Stomach (tissue), 9 donors: ENCODE data around the gene AMHR2. TPM values are rescaled to one million over a fixed set of nuclear protein-coding genes. Genes with fewer than 3 reads are reported as not detected.

ENCODE experiments used
- DNase-seq, 2 donors: peaks; one replicate each; pipeline versions ENCODE4 v3.0.0 to v3.0.0-alpha.2; 2013 to 2019
- H3K27ac ChIP-seq, 5 donors: fragments of 200-600 bp in 4 of 5; sonication (generic) in 4 of 5; one replicate each; pipeline ENCODE4 v1.5.1; 2013 to 2019; ENCODE audit warnings: mild to moderate bottlenecking in 1 of 5, moderate library complexity in 1 of 5
- H3K27me3 ChIP-seq, 3 donors: fragments of 200-600 bp; sonication (generic); one replicate each; pipeline ENCODE4 v1.5.1; 2017 to 2019; ENCODE audit warnings: mixed run types in 1 of 3
- H3K36me3 ChIP-seq, 4 donors: fragments of 200-600 bp; sonication (generic); 1 replicate in 3 of 4; 2 replicates in 1 of 4; pipeline ENCODE4 v1.5.1; 2016 to 2019
- H3K4me1 ChIP-seq, 4 donors: fragments of 200-600 bp; sonication (generic); one replicate each; pipeline ENCODE4 v1.5.1; 2016 to 2019
- H3K4me3 ChIP-seq, 4 donors: fragments of 200-600 bp; sonication (generic) in 3 of 4; one replicate each; pipeline ENCODE4 v1.5.1; 2016 to 2019; ENCODE audit warnings: mild to moderate bottlenecking in 1 of 4
- H3K9me3 ChIP-seq, 4 donors: fragments of 200-600 bp; sonication (generic); one replicate each; pipeline ENCODE4 v1.5.1; 2016 to 2019
- CTCF ChIP-seq, 7 experiments: fragments of 450-650 bp in 4 of 7; fragments of 200-600 bp in 3 of 7; sonication (generic) in 3 of 7; IDR thresholded peaks; one replicate each; pipeline ENCODE4 v1.5.1; 2016 to 2019; ENCODE audit warnings: antibody characterized with exemption in 7 of 7, control low read depth in 2 of 7, mild to moderate bottlenecking in 1 of 7
- EP300 ChIP-seq: sonication (generic); formaldehyde crosslinking; IDR thresholded peaks from one replicate; pipeline ENCODE4 v1.6.1; 2017; ENCODE audit warnings: antibody characterized with exemption
- POLR2A ChIP-seq, 4 donors: fragments of 450-650 bp; IDR thresholded peaks; one replicate each; pipeline ENCODE4 v1.6.1; 2016; ENCODE audit warnings: antibody characterized with exemption in 4 of 4, control low read depth in 2 of 4, mild to moderate bottlenecking in 1 of 4, moderate library complexity in 1 of 4
- POLR2AphosphoS5 ChIP-seq, 3 donors: sonication (generic); formaldehyde crosslinking; IDR thresholded peaks; one replicate each; pipeline ENCODE4 v1.6.1; 2016; ENCODE audit warnings: antibody characterized with exemption in 3 of 3
- WGBS, 5 donors: extraction: QIAGEN DNeasy Blood & Tissue Kit in 3 of 5; methylation state at CpG; one replicate each; pipeline versions ENCODE4 v1.1.5 to v1.1.7; 2013 to 2018; 5-methylcytosine and 5-hydroxymethylcytosine counted together
- intact Hi-C: fragments of 100-400 bp; cut with DNase I; formaldehyde crosslinking; loops from one replicate; pipeline ENCODE4 v1.15.1; 2023; ENCODE audit warnings: low total_unique reads
- polyA plus RNA-seq, 3 donors: library from polyadenylated mRNA; stranded (reverse); fragments of 200-250 nt; gene quantifications; one replicate each; pipeline ENCODE4 v1.2.3, GENCODE V29; 2013
- total RNA-seq, 5 donors: library from RNA; depleted of rRNA; stranded (reverse); fragments of >200 nt; gene quantifications; one replicate each; pipeline versions ENCODE4 v1.1.0 to v1.2.3, GENCODE V29; 2014 to 2016
- donor health status: healthy with polysubstance abuse.
- donor health status: Bipolar disorder and iron deficiency.
- donor health status: healthy.

Gene AMHR2
- total and polyA plus RNA-seq, 8 donors = 0.23 to 1.8 (median 0.25) TPM; not detected in 5

- peaks cover 55 to 59% (median 57%) of the 10 kb centered on the region in 4 donors for H3K36me3 ChIP-seq
- no peak for TF ChIP-seq EP300
- no peak for TF ChIP-seq POLR2A (IDR thresholded peaks at IDR 0.05)
- TF ChIP-seq CTCF (IDR thresholded peaks at IDR 0.05) = no peak
- TF ChIP-seq POLR2AphosphoS5 (IDR thresholded peaks at IDR 0.05) = no peak
- intact Hi-C loops = no loop called here
- H3K4me3 ChIP-seq = peak overlapping the region in 2 of 4 donors; percentile 78 to 86
- no peaks in the 10 kb centered on the region for H3K27me3 ChIP-seq
- H3K4me1 ChIP-seq = peaks cover 20 to 70% (median 39%) of the 10 kb centered on the region in 4 donors
- DNase-seq = no peak
- H3K27ac ChIP-seq = no peak overlapping the region
- no peaks in the 10 kb centered on the region for H3K9me3 ChIP-seq
- WGBS, 5 donors = 33 to 56% (median 43%) methylated on average over 3 of the region's 3 CpGs
Measured at GRCh38 chr12:53454707-53455106, 31.1 kb downstream of the AMHR2 start.

GRCh38 chr12:53456654-53457366, 33.2 kb downstream of the AMHR2 start:
- TF ChIP-seq POLR2A (IDR thresholded peaks at IDR 0.05) (no peak), POLR2AphosphoS5 (IDR thresholded peaks at IDR 0.05) (peak in 1 of 3 donors; percentile 18), EP300 (no peak), CTCF (IDR thresholded peaks at IDR 0.05) (no peak)
- no peaks in the 10 kb centered on the region for H3K9me3 ChIP-seq
- no peak overlapping the region for H3K27ac ChIP-seq
- 48 to 57% (median 49%) methylated on average over 6 of the region's 6 CpGs for WGBS, 5 donors
- H3K4me1 ChIP-seq = peaks cover 34 to 82% (median 51%) of the 10 kb centered on the region in 4 donors
- H3K36me3 ChIP-seq = peaks cover 76 to 80% (median 78%) of the 10 kb centered on the region in 4 donors
- intact Hi-C loops = no loop called here
- no peaks in the 10 kb centered on the region for H3K27me3 ChIP-seq
- H3K4me3 ChIP-seq = no peak overlapping the region
- no peak for DNase-seq

- Histone ChIP-seq H3K27ac (no peak overlapping the region), H3K27me3 (no peaks in the 10 kb centered on the region), H3K9me3 (no peaks in the 10 kb centered on the region), H3K36me3 (peaks cover 99 to 100% (median 100%) of the 10 kb centered on the region in 4 donors), H3K4me3 (no peak overlapping the region), H3K4me1 (peaks cover 19 to 92% (median 50%) of the 10 kb centered on the region in 4 donors)
- TF ChIP-seq POLR2A (IDR thresholded peaks at IDR 0.05) (no peak), CTCF (IDR thresholded peaks at IDR 0.05) (no peak), EP300 (no peak), POLR2AphosphoS5 (IDR thresholded peaks at IDR 0.05) (no peak)
- intact Hi-C loops = no loop called here
- WGBS, 5 donors = 58 to 77% (median 62%) methylated on average over 4 of the region's 4 CpGs
- no peak for DNase-seq
Measured at GRCh38 chr12:53459097-53459496, 35.4 kb downstream of the AMHR2 start.

GRCh38 chr12:53461059-53461458, 37.4 kb downstream of the AMHR2 start:
- H3K4me1 ChIP-seq = peaks cover 16 to 92% (median 51%) of the 10 kb centered on the region in 4 donors
- H3K27ac ChIP-seq = peak overlapping the region in 1 of 5 donors; percentile 11
- peaks cover 100% of the 10 kb centered on the region in 4 donors for H3K36me3 ChIP-seq

More at GRCh38 chr12:53461059-53461458, 37.4 kb downstream of the AMHR2 start:
- TF ChIP-seq POLR2A (IDR thresholded peaks at IDR 0.05) (peak in 1 of 4 donors; percentile 21), POLR2AphosphoS5 (IDR thresholded peaks at IDR 0.05) (no peak)
- 68 to 82% (median 73%) methylated on average over 3 of the region's 3 CpGs for WGBS, 5 donors
- Histone ChIP-seq H3K9me3 (no peaks in the 10 kb centered on the region), H3K27me3 (no peaks in the 10 kb centered on the region), H3K4me3 (no peak overlapping the region)
- no peak for DNase-seq
- intact Hi-C loops = loop anchor here (10.0 kb wide), 1 partner anchor 54 kb away; no protein-coding TSS in a partner anchor
